ENCODE measurements around the gene TEP1.
"Not testable (repeated sequence)": the region's sequence is repeated elsewhere in the genome, so short reads cannot be mapped to it uniquely, and the experiment has no call there.

TEP1 gene

DNA sequence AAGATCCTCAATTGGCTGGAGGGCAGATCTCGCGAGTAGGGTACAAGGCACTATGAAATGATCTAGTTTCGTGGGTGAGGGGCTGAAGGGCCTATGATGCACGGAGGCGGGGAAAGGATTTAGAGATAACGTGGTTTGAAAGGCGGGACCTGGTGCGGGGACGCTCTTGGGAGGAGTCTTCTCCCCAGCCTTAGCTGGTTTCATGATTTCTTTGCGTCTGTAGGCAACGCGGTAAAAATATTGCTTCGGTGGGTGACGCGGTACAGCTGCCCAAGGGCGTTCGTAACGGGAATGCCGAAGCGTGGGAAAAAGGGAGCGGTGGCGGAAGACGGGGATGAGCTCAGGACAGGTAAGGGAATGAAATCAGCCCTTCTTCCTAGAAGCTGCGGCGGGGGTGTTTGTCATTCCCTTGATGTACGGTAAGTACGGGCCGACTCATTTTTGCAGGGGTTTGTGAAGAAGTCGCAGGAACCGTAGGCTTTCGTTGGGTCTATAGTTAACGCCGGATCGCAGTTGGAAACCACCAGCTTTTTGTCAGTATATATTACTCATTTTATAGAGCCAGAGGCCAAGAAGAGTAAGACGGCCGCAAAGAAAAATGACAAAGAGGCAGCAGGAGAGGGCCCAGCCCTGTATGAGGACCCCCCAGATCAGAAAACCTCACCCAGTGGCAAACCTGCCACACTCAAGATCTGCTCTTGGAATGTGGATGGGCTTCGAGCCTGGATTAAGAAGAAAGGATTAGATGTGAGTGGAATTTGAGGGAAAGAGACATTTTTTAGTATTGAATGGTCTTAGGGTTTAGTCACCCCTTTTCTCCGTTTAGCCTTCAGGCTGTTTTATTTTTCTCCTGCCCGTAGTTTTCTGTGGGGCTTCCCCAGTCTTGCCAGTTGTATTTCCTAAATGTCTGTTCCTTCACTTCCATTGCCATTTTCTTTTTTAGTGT is 42.3 kb upstream of the TEP1 start:
- POLR2A ChIA-PET = interaction anchor here (0.8 to 3.2 kb wide), 11 partner anchors 14 to 616 kb away, joined by 3 to 19 read pairs (median 7); partner anchors contain the start of genes KLHL33, PARP2, PNP and TEP1
- TF ChIP-seq, protein P1, sequence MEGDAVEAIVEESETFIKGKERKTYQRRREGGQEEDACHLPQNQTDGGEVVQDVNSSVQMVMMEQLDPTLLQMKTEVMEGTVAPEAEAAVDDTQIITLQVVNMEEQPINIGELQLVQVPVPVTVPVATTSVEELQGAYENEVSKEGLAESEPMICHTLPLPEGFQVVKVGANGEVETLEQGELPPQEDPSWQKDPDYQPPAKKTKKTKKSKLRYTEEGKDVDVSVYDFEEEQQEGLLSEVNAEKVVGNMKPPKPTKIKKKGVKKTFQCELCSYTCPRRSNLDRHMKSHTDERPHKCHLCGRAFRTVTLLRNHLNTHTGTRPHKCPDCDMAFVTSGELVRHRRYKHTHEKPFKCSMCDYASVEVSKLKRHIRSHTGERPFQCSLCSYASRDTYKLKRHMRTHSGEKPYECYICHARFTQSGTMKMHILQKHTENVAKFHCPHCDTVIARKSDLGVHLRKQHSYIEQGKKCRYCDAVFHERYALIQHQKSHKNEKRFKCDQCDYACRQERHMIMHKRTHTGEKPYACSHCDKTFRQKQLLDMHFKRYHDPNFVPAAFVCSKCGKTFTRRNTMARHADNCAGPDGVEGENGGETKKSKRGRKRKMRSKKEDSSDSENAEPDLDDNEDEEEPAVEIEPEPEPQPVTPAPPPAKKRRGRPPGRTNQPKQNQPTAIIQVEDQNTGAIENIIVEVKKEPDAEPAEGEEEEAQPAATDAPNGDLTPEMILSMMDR (IDR thresholded peaks at IDR 0.05; ENCODE audit: insufficient read depth, low read length, missing control alignments) = no peak
- CTCF ChIA-PET = interaction anchor here (1.0 to 8.4 kb wide), 5 partner anchors 30 to 152 kb away, joined by 3 to 46 read pairs (median 4); partner anchors contain the start of gene TEP1
- DNase-seq (ENCODE audit: low read depth, low spot score) = peak; percentile 57
- peak overlapping the region; percentile 96 for H3K4me3 ChIP-seq (ENCODE audit: low read depth, low read length)

DNA sequence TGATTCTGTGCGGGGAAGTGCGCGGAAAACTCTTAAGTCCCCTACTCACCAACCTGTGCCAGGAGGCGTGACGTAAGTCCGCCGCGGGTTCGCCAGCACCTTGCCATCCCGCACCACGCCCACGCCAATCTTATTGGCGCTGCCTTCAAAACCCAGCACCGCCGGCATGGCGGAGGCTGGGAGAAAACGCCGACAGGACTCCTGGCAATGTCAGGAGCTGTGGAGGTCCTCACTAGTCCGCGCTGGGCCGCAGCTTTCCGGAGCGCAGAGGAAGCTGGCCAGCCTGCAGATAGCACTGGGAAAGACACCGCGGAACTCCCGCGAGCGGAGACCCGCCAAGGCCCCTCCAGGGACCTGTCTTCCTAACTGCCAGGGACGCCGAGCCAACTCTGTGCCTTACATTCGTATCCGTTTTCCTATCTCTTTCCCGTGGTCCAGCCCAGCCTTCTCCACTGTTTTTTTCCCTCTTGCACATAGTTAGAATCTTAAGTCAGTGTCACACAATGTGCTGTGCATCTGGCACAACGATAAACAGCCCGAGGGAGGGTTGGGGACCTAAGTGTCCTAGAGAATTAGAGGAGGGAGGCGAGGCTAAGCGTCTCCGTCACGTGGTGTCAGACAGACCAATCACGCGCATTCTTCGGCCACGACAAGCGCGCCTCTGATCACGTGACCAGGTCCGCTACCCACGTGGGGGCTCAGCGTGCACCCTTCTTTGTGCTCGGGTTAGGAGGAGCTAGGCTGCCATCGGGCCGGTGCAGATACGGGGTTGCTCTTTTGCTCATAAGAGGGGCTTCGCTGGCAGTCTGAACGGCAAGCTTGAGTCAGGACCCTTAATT is 41.4 kb upstream of the TEP1 start, which contains the start of the genes APEX1 and OSGEP:
Gene APEX1 (plus strand): TSS at position 711 of the 839 bp plus-strand sequence. CDS start 420 bp downstream, outside the sequence.
Gene OSGEP (minus strand): TSS at position 297 of the 839 bp plus-strand sequence. CDS start 129 bp downstream, at position 168.
- ChIA-PET CTCF (interaction anchor here (1.0 to 8.4 kb wide), 5 partner anchors 29 to 153 kb away, joined by 3 to 46 read pairs (median 4); partner anchors contain the start of gene TEP1), POLR2A (interaction anchor here (0.8 to 3.2 kb wide), 11 partner anchors 13 to 617 kb away, joined by 3 to 19 read pairs (median 7); partner anchors contain the start of genes KLHL33, PARP2, PNP and TEP1)
- peak; percentile 90 for DNase-seq (ENCODE audit: low read depth, low spot score)
- H3K4me3 ChIP-seq (ENCODE audit: low read depth, low read length) = peak within 1 kb of the TSS; percentile 96
- TF ChIP-seq, protein P1 (IDR thresholded peaks at IDR 0.05; ENCODE audit: insufficient read depth, low read length, missing control alignments) = no peak

DNA sequence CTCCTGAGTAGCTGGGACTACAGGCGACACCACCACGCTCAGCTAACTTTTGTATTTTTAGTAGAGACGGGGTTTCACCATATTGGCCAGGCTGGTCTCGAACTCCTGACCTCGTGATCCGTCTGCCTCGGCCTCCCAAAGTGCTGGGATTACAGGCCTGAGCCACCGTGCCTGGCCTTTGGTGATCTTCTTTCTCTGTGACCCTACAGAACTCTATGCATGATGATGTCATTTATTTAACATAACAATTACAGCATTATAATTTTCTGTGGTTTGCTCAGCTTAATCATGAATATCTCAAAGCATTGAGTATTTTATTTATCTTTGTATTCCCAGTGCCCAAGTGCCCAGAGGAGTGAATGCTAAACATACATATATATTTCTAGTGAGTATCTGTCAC is 39.5 kb upstream of the TEP1 start:
- H3K4me3 ChIP-seq (ENCODE audit: low read depth, low read length); POLR2A ChIA-PET; DNase-seq (ENCODE audit: low read depth, low spot score): not testable (repeated sequence)
- CTCF ChIA-PET = interaction anchor here (1.4 to 8.4 kb wide), 2 partner anchors 38 to 125 kb away, joined by 3 to 46 read pairs; partner anchors contain the start of gene TEP1

DNA sequence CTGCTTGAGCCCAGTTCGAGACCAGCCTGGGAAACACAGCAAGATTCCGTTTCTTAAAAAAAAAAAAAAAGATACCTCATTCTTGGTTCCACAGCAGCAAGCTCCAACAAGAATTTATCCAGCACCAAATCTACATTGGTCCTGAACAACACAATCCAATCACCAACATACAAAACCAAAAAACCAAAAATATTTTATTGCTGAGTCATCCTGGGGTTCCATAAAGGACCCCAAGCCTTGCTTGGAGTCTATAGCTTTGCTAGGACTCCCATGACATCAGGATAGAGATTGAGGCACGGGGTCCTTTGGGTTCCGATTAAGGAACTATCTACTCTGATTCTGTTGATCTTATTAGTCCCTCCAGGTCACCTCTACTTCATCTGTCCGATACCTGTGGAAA is 33.6 kb upstream of the TEP1 start:
- TF ChIP-seq, protein P1 (IDR thresholded peaks at IDR 0.05; ENCODE audit: insufficient read depth, low read length, missing control alignments) = no peak
- H3K4me3 ChIP-seq (ENCODE audit: low read depth, low read length) = no peak overlapping the region
- ChIA-PET POLR2A (no interaction called here), CTCF (interaction anchor here (2.2 kb wide), 1 partner anchor 33 kb away, joined by 7 read pairs; no protein-coding TSS in a partner anchor)
- no peak for DNase-seq (ENCODE audit: low read depth, low spot score)

DNA sequence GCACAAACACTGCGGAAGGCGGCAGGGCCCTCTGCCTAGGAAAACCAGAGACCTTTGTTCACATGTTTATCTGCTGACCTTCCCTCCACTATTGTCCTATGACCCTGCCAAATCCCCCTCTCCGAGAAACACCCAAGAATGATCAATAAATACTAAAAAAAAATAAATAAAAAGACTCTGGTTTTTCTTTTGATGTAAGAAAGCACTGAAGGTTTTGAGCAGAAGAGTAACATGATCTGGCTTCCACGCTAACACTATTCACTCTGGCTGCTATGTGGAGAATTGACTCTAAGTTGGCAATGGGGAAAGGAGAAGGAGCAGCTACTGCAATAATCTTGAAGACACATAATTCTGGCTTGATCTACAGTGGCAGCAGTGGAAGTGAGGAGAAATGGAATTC is 30.3 kb upstream of the TEP1 start:
- DNase-seq (ENCODE audit: low read depth, low spot score); POLR2A ChIA-PET; H3K4me3 ChIP-seq (ENCODE audit: low read depth, low read length); CTCF ChIA-PET: not testable (repeated sequence)

DNA sequence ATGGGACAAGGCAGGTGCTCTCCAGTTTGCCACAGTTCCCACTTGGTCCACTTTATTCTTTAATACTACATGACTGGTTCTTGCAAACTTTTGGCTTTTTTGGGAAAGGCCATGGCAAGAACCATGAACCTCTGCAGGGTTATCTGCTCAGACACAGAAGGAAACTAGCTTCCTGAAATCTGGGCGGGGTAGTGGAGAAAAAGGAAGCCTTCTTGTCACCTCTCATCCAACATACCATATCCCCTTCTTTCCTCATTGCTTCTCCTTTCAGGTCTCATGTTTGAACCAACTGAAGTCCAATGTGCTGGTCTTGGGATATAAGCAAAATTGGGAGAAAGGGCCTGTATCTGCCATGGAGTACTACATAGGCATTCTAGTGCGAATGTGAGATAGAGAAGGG is 28.2 kb upstream of the TEP1 start:
- DNase-seq (ENCODE audit: low read depth, low spot score) = no peak
- no peak overlapping the region for H3K4me3 ChIP-seq (ENCODE audit: low read depth, low read length)
- ChIA-PET CTCF (no interaction called here), POLR2A (interaction anchor here (2.2 kb wide), 1 partner anchor 14 kb away, joined by 9 read pairs; the partner anchor contains the start of genes APEX1 and OSGEP)
- TF ChIP-seq, protein P1 (IDR thresholded peaks at IDR 0.05; ENCODE audit: insufficient read depth, low read length, missing control alignments) = no peak

All from AG04449 (cell line).